GM18873 (cell line): Measurements from ENCODE around the gene IL1RAPL2.

Experiments used
- ATAC-seq: cut with Tn5 transposase; IDR thresholded peaks from one replicate; pipeline ENCODE4 v1.9.1; 2021; ENCODE audit warnings: mild to moderate bottlenecking, moderate library complexity, moderate number of reproducible peaks; ENCODE audit not compliant: unreplicated experiment, low FRiP score

Gene IL1RAPL2

GRCh38 chrX:105347373-105347772 lies 781.4 kb downstream of the IL1RAPL2 start:
- ATAC-seq = no peak

DNA sequence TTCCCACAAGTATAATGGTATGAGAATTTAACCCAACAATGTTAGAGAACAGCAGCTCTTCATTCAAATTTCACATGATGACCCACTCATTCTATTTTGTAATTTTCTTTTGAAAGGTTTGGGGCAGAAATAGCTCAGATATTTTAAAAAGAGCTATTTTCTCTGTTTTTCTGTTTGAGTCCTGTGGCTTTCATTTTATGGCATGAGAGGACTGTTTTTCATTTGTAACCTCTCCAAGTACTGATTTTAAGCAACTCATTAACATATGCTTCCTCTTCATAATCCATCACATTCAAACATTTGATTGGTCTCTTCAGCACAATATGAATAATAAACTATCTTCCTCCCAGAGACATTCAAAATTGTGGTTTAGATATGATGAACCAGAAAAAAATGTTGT lies 783.5 kb downstream of the IL1RAPL2 start:
- ATAC-seq = no peak

DNA sequence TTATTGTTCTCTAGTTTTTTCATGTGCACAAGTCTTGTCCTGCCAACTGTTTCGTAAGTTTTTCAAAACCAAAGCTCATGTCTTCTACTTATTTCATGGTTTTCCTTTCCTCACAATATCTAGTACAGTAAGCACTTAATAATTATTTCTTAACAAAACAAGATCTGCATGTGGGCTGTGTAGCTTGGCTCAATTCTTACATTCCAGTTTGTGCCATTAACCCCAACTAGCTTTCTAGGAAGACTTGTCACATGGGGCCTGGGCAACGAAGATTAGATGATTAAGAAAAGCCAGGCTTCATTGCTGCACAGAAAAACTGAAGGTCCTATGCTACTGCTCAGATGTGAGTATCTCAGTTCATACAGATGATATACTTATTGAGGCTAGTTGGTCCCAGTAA lies 809.8 kb downstream of the IL1RAPL2 start:
- ATAC-seq = no peak

DNA sequence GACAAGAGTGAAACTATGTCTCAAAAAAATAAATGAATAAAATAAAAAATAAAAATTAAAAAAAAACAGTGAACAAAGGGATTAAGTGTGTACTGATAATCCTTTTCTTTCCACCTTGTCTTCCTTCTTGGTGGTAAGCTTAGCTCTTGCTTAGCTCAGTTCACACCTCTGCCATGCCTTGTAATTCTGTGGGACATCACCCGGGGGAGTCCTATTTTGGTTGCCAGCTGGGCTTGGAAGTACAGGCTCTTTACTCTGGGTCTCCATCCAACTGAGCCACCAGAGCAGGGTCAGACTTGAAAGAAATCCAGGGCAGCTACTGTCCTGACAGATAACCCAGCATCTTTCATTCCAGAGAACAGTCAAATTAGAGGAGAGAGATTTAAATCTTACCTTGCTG lies 858.7 kb downstream of the IL1RAPL2 start:
- ATAC-seq = no peak

GRCh38 chrX:105451401-105451800 lies 885.4 kb downstream of the IL1RAPL2 start:
- no peak for ATAC-seq

- no peak for ATAC-seq
Measured at GRCh38 chrX:105458846-105459245, 892.8 kb downstream of the IL1RAPL2 start.

DNA sequence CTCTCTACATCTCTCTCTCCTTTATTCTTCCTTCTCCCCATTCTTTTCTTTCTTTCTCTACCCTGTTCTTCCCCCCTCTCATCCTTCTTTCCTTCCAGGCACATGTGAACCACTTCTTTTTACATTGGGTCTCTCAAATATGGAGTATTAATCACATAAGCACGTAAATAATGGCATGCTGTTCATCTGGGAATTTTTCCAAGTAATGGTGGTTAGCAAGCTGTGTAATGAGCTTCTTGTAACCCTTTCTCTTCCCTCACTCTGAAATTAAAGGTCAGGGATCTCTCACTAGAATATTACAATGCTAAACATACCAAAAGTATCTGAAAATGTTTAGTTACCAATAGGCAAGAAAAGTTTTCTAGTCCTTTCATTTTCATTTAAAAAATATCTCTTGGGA lies 894.4 kb downstream of the IL1RAPL2 start:
- no peak for ATAC-seq

- no peak for ATAC-seq
Measured at GRCh38 chrX:105461016-105461415, 895.0 kb downstream of the IL1RAPL2 start.

DNA sequence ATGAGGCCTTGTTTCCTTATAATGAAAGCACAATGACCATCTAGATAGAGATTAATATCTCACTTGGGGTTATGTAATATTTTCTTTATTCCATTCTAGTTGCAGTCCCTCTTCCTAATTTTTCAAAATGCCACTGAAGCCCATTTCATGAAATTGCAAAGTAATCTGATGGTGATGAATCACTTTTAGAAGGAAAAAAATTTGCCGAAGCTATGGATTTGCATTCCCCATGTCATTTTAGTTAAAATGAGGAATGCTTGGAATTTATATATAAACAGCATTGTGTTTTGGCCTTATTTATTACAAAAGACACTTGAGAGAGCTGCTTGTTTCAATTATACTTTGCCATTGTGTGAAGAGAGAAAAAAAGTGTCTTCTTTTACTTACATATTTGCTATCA lies 896.2 kb downstream of the IL1RAPL2 start:
- ATAC-seq = no peak

DNA sequence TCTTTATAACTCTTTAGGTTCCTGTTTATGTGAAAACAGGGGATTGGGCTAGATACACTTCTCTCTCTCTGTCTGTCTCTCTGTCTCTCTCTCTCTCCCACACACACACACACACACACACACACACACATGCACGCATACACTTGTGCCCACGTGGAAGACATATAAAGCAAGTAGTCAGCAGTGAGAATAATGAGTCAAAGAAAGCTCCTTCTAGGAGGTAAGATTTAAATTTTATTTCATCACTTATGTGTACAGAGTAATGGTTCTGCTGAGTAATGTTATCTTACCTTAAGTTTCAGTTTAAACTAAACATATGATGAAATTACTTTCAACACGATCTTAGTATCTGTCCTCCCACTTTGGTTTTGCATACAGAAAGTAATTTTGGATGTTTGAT lies 897.5 kb downstream of the IL1RAPL2 start:
- ATAC-seq = no peak

DNA sequence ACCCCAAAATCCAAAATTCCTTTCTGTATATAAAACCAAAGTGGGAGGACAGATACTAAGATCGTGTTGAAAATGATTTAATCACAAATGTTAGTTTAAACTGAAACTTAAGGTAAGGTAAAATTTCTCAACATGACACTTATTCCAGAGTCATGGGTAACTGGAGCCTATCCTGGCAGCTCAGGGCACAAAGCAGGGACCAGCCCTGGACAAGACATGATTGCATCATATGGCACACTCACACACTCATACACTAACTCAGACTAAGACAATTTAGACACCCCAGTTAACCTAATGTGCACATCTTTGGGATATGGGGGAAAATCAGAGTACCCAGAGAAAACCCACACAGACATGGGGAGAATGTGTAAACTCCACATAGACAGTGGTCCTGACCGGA lies 898.6 kb downstream of the IL1RAPL2 start:
- ATAC-seq = no peak

DNA sequence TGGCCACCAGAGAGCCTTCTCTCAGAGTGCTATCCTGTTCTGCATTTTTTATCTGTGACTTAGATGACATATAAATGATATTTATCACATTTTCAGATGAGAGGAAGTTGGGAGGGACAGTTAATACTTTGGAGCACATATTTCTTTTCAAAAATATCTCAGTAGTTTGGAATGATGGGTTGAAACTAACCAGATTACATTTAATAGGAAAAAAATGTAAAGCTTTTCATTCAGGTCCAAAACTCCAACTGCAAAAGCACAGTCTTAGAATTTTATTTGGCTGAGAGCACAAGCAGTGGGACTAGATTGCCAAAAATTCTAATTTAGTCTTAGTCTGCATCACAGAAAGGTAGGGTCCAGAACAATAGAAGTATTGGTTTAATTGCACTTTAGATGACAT lies 902.7 kb downstream of the IL1RAPL2 start:
- no peak for ATAC-seq

- no peak for ATAC-seq
Measured at GRCh38 chrX:105471597-105471996, 905.6 kb downstream of the IL1RAPL2 start.

DNA sequence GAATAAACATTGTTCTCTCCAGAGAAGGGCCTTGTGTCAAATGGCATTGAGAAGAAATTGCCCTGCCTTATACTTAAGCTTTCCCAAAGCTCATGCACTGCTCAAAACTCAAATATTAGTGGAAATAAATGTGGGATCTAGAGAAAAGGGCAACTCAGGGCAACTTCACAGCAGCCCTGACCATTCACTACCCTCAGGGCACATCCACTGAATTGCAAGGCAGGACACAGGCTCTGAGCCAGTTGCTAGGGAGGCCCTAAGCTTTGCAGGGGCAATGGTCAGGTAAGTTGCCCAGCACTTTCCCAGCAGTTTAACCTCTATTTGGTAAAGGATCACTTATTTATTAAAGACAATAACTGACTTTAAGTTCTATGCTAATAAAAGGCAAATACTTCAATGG lies 909.8 kb downstream of the IL1RAPL2 start:
- ATAC-seq = no peak

DNA sequence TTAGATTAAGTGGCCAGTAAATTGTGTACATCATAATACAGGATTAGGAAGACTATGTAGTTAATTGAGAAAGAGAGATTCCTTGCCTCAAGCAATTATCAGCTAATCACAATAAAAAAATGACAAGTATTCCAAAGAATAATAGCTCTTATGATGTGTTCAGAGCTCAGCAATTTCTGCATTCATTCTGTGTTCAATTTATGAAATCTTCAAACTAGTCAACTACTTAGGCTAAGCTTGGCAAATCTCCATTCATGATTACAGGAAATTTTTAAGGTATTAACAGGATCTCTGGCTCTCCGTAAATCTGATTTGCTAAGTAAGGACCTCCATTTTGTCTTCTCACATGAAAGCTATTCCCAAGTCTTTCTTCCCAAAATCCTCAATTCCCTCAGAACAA lies 911.4 kb downstream of the IL1RAPL2 start:
- no peak for ATAC-seq

DNA sequence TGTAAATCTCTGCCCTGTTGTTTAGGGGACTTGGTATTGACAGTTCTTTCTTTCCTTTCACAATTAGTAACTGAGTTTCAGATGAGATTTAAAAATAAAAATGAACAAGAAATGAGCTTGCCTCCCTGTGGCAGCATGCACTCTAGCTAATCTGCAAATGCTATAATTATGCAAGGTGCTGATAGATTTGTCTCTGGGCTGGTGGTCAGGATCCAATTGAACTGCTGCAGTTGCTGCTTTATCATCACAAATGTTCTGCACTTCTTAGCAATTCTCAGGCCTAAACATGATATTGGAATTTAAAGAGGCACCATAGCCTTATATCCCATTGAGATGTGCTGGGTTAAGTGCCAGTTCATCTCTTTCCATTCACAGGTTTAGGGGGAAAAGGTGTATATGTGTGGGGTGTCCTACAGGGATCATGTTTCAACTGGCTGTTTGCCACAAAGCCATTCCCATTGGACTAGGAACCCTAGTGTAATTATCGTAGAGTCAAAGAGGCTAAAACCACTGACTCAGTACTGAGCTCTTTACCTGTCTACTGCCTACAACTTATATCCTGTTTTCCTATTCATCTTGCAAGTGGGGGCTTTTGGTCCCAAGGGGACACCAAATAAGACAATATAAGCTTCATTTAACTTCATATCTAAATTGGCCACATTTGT lies 914.8 kb downstream of the IL1RAPL2 start:
- no peak for ATAC-seq

DNA sequence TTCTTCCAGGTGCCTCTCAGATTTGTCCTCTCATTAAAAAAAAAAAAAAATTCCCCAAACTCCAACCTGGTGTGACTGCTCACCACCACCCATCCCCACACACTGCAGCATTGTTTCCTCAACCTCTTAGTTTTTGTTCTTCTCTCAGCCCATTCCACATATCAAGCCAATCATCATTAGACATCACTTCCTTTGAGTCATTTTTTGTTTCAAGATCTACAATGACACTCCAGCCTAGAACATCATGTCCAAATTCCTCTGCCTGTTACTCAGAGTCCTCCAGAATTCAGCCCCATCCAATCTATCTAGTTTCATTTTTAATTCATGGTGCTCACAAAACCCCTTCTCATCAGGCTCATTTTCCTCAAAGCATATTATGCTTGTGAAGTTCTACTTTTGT lies 917.0 kb downstream of the IL1RAPL2 start:
- no peak for ATAC-seq

DNA sequence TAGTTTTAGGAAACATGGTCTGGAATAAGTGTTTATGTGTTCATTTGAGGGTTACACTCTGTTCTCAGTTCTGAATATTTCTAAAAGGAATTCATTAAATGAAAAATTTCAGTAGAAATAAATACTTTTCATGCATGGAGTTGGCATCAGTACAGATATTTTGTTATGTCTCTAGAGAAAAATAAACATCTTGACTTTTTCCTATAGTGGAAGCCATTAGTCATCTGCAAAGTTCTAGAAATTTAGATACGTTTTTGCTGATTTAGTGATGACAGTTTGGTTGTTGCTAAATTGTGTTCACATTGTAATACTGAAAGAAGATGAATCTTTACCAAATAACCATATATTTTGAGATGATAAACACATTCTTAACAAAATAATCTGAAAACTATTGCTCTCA lies 922.7 kb downstream of the IL1RAPL2 start:
- no peak for ATAC-seq

GRCh38 chrX:105495376-105495775 lies 929.4 kb downstream of the IL1RAPL2 start:
- ATAC-seq = no peak

DNA sequence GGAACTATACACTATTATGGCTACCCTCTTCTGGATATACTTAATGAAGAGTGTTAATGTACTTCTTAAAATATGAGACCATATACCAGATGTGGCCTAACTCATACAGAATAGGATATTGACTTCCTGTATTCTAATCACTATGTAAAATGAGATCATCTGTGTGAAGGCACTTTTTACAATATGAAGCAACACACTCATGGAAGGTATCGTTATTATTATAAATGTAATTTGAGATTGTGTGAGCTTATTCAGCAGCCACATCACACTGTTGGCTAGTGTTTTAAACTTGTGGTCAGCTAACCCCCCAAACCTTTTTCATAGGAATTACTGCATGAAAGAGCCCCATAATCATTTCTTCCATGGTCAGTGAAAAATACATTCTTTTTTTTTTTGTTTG lies 936.3 kb downstream of the IL1RAPL2 start:
- ATAC-seq = no peak

DNA sequence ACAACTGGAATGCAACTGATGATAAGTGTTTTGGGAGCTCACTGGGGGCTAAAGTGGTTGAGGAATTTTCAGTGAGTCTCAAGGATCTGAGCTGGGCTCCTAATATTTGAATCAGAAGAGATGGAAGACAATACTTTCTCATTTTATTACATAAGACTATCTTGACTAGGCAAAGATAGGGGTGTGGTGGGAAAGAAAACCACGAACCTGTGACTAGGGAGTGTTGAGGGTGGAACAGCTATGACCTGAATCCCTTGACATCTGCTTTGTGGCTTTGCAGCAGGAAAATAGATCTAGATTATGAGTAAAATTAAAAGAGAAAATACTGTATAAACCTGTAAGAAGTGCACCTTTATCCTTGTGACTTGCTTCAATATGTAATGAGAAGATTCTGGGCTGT lies 949.6 kb downstream of the IL1RAPL2 start:
- ATAC-seq = no peak

DNA sequence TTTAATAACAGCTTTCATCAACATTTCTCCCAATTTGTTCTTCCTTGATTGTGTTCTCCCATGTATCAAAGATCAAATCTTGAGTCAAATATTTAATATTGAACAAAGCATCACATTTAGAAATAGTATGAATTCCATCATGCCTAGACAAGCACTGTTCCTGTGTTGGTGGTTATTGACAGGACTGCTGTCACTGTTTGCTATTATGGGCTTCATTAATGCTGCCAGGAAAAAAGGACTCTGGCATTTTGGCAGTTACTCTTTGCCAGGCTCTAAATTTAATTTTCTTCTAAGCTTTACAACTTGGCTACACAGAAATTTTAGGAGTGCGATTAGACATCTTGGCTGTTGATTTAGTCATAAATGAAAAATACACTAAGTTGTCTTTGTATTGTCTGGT lies 960.4 kb downstream of the IL1RAPL2 start:
- no peak for ATAC-seq

DNA sequence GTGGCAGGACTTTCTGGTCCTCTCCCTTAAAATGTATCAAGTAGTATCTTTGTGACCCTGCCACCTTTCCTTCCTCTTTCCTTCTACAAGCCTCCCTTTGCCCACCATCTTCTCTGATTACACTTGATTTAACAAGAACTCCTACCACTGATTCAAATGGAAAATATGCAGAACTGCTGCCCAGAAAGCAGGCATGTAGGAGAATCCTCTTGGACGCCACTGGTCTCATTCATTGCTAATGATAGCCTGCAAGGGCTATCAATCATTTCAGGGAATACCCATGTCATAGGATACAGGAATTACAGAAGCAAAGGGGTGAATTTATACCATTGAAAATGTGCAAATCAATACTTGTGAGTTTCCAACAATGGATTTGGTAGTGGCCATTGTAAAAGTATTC lies 961.8 kb downstream of the IL1RAPL2 start:
- no peak for ATAC-seq
